Activated CD4-positive, alpha-beta T cell treated with anti-CD3 and anti-CD28 coated beads, Interleukin-2, amount 50 U/mL, for 1 hour (primary cell): ENCODE results near the gene CLTCL1.
"Not testable (repeated sequence)": the region's sequence is repeated elsewhere in the genome, so short reads cannot be mapped to it uniquely, and the experiment has no call there.

Experiments used
- DNase-seq: peaks from one replicate; pipeline ENCODE4 v3.0.0-alpha.2; 2020

The CLTCL1 gene

GRCh38 chr22:19290400-19291217 is 910 bp downstream of the CLTCL1 start:
- DNase-seq, result no peak

GRCh38 chr22:19289475-19290161 is 1.9 kb downstream of the CLTCL1 start:
- no peak for DNase-seq

GRCh38 chr22:19287889-19288288 is 3.6 kb downstream of the CLTCL1 start:
- DNase-seq, result no peak

- DNase-seq, result no peak
These were observed 4.3 kb downstream of the CLTCL1 start for GRCh38 chr22:19287076-19287707.

GRCh38 chr22:19285831-19286230 is 5.7 kb downstream of the CLTCL1 start:
- DNase-seq, result no peak

- not testable (repeated sequence) for DNase-seq
These were observed 12.4 kb downstream of the CLTCL1 start for GRCh38 chr22:19279143-19279542.

GRCh38 chr22:19277785-19278184 is 13.7 kb downstream of the CLTCL1 start:
- no peak for DNase-seq

GRCh38 chr22:19275919-19276600 is 15.5 kb downstream of the CLTCL1 start:
- no peak for DNase-seq

GRCh38 chr22:19275513-19275912 is 16.0 kb downstream of the CLTCL1 start:
- DNase-seq, result no peak

GRCh38 chr22:19275104-19275503 is 16.4 kb downstream of the CLTCL1 start:
- DNase-seq, result no peak

GRCh38 chr22:19271856-19272535 is 19.5 kb downstream of the CLTCL1 start:
- no peak for DNase-seq

- no peak for DNase-seq
These were observed 20.2 kb downstream of the CLTCL1 start for GRCh38 chr22:19271273-19271855.

- DNase-seq, result no peak
These were observed 20.6 kb downstream of the CLTCL1 start for GRCh38 chr22:19270873-19271272.

- DNase-seq, result no peak
These were observed 24.9 kb downstream of the CLTCL1 start for GRCh38 chr22:19266547-19267086.

GRCh38 chr22:19265779-19266178 is 25.7 kb downstream of the CLTCL1 start:
- DNase-seq, result no peak

- no peak for DNase-seq
These were observed 30.7 kb downstream of the CLTCL1 start for GRCh38 chr22:19260804-19261203.

GRCh38 chr22:19260194-19260593 is 31.3 kb downstream of the CLTCL1 start:
- DNase-seq, result no peak

- DNase-seq, result not testable (repeated sequence)
These were observed 32.6 kb downstream of the CLTCL1 start for GRCh38 chr22:19258968-19259288.

- no peak for DNase-seq
These were observed 33.1 kb downstream of the CLTCL1 start for GRCh38 chr22:19258371-19258770.

GRCh38 chr22:19256362-19256761 is 35.2 kb downstream of the CLTCL1 start:
- DNase-seq, result not testable (repeated sequence)

GRCh38 chr22:19253143-19253542 is 38.4 kb downstream of the CLTCL1 start:
- no peak for DNase-seq
